H1 (cell line): ENCODE measurements around the gene TYSND1. TPM values are rescaled to one million over a fixed set of nuclear protein-coding genes. Genes with fewer than 3 reads are reported as not detected.

ENCODE experiments used
- CTCF ChIA-PET: fragments of 300-600 bp; sonication (Branson Sonifier 250); formaldehyde crosslinking; loops from one replicate; lab custom pipeline; 2021; ENCODE audit not compliant: partially characterized antibody; lab: Charles Lee
- POLR2A ChIA-PET: fragments of 300-600 bp; sonication (Branson Sonifier 250); formaldehyde crosslinking; loops from one replicate; lab custom pipeline; 2021; ENCODE audit warnings: inconsistent platforms; ENCODE audit not compliant: partially characterized antibody; lab: Charles Lee
- DNase-seq, 2 experiments: peaks; one replicate each; pipeline versions ENCODE4 v3.0.0 to v3.0.0-alpha.2; 2010 to 2022; ENCODE audit warnings: low spot score in 2 of 2, low read depth in 1 of 2, mixed read lengths in 1 of 2
- FAIRE-seq: peaks from 2 replicates; lab custom pipeline; 2011; peaks lifted over from hg19 to GRCh38; lab: Jason Lieb, UNC
- H2AFZ ChIP-seq: 2 replicates; pipeline ENCODE4 v1.8.1; 2012; ENCODE audit warnings: low read length, inconsistent platforms
- H2AK5ac ChIP-seq: 2 replicates; pipeline ENCODE4 v1.6.1; 2013; ENCODE audit warnings: low read depth, low read length
- H2BK120ac ChIP-seq: replicated peaks from 2 replicates; pipeline ENCODE3; 2013; ENCODE audit warnings: low read depth, low read length, inconsistent platforms
- H2BK12ac ChIP-seq: 2 replicates; pipeline ENCODE4 v1.6.1; 2013; ENCODE audit warnings: low read depth, low read length
- H2BK15ac ChIP-seq: 2 replicates; pipeline ENCODE4 v1.6.1; 2013; ENCODE audit warnings: low read length
- H2BK20ac ChIP-seq: 2 replicates; pipeline ENCODE4 v1.6.1; 2013; ENCODE audit warnings: low read length
- H2BK5ac ChIP-seq: 2 replicates; pipeline ENCODE4 v1.6.1; 2013; ENCODE audit warnings: low read depth, low read length
- H3K14ac ChIP-seq: 2 replicates; pipeline ENCODE4 v1.6.1; 2013; ENCODE audit warnings: inconsistent platforms; ENCODE audit not compliant: insufficient read length
- H3K18ac ChIP-seq: 2 replicates; pipeline ENCODE4 v1.6.1; 2013; ENCODE audit warnings: low read length; ENCODE audit errors: extremely low read depth
- H3K23ac ChIP-seq: 2 replicates; pipeline ENCODE4 v1.6.1; 2013; ENCODE audit warnings: inconsistent platforms; ENCODE audit not compliant: insufficient read length
- H3K23me2 ChIP-seq: 2 replicates; pipeline ENCODE4 v1.6.1; 2013; ENCODE audit warnings: low read depth, low read length
- H3K27ac ChIP-seq: 2 replicates; pipeline ENCODE4 v1.6.1; 2011; ENCODE audit warnings: low read depth, low read length, inconsistent platforms
- H3K27me3 ChIP-seq, 4 experiments: replicated peaks in 1 of 4; 1 replicate in 1 of 4; 2 replicates in 3 of 4; pipeline versions ENCODE4 v1.6.1 to v1.8.1; 2011 to 2013; ENCODE audit warnings: low read length in 3 of 4, mild to moderate bottlenecking in 3 of 4, inconsistent platforms in 2 of 4, mixed read lengths in 2 of 4, moderate library complexity in 1 of 4; ENCODE audit not compliant: control insufficient read depth in 3 of 4, insufficient read depth in 3 of 4; ENCODE audit errors: extremely low read depth in 1 of 4
- H3K36me3 ChIP-seq, 4 experiments: 2 replicates each; pipeline versions ENCODE4 v1.6.1 to v1.8.1; 2011 to 2013; ENCODE audit warnings: mild to moderate bottlenecking in 4 of 4, low read length in 3 of 4, moderate library complexity in 2 of 4, control low read depth in 1 of 4, inconsistent platforms in 1 of 4; ENCODE audit not compliant: insufficient read depth in 4 of 4, control insufficient read depth in 2 of 4
- H3K4ac ChIP-seq: replicated peaks from 2 replicates; pipeline ENCODE3; 2013; ENCODE audit warnings: low read length, low read depth, mixed read lengths, inconsistent platforms; ENCODE audit not compliant: insufficient read length
- H3K4me1 ChIP-seq, 4 experiments: replicated peaks in 1 of 4; 1 replicate in 1 of 4; 2 replicates in 3 of 4; pipeline versions ENCODE4 v1.6.1 to v1.8.1; 2011 to 2013; ENCODE audit warnings: low read length in 3 of 4, inconsistent platforms in 2 of 4, mixed read lengths in 1 of 4; ENCODE audit not compliant: insufficient read depth in 4 of 4, control insufficient read depth in 3 of 4
- H3K4me2 ChIP-seq, 2 experiments: 2 replicates each; pipeline versions ENCODE4 v1.6.1 to v1.8.1; 2011 to 2013; ENCODE audit warnings: low read depth in 2 of 2, low read length in 2 of 2, control low read depth in 1 of 2, inconsistent platforms in 1 of 2, mild to moderate bottlenecking in 1 of 2; ENCODE audit not compliant: insufficient read depth in 1 of 2
- H3K4me3 ChIP-seq, 4 experiments: fragments of 200-600, 300-600 bp in 1 of 4; sonication (generic), shearing (Covaris generic), sonication (Bioruptor Twin) in 1 of 4; 2 replicates each; pipeline versions ENCODE4 v1.5.1 to v1.8.1; 2011 to 2016; ENCODE audit warnings: low read length in 4 of 4, low read depth in 3 of 4, control low read depth in 2 of 4, inconsistent platforms in 2 of 4, mild to moderate bottlenecking in 2 of 4, mixed read lengths in 1 of 4, moderate library complexity in 1 of 4; ENCODE audit not compliant: insufficient read depth in 2 of 4; ENCODE audit errors: extremely low read depth in 1 of 4
- H3K56ac ChIP-seq: replicated peaks from 2 replicates; pipeline ENCODE3; 2013; ENCODE audit warnings: low read depth, mild to moderate bottlenecking, mixed read lengths, low read length, inconsistent platforms; ENCODE audit not compliant: insufficient read length
- H3K79me1 ChIP-seq: 2 replicates; pipeline ENCODE4 v1.6.1; 2013; ENCODE audit warnings: low read depth, low read length, control low read depth
- H3K79me2 ChIP-seq, 2 experiments: 2 replicates each; pipeline versions ENCODE4 v1.6.1 to v1.8.1; 2012 to 2013; ENCODE audit warnings: low read length in 2 of 2, mild to moderate bottlenecking in 2 of 2, inconsistent platforms in 1 of 2; ENCODE audit not compliant: insufficient read depth in 2 of 2, control insufficient read depth in 1 of 2
- H3K9ac ChIP-seq, 4 experiments: replicated peaks in 1 of 4; 1 replicate in 1 of 4; 2 replicates in 3 of 4; pipeline versions ENCODE4 v1.6.1 to v1.8.1; 2011 to 2013; ENCODE audit warnings: low read depth in 3 of 4, low read length in 3 of 4, control low read depth in 2 of 4, mild to moderate bottlenecking in 2 of 4, moderate library complexity in 2 of 4, inconsistent platforms in 1 of 4; ENCODE audit errors: extremely low read depth in 1 of 4
- H3K9me3 ChIP-seq, 2 experiments: 2 replicates each; pipeline versions ENCODE4 v1.6.1 to v1.8.1; 2012 to 2013; ENCODE audit warnings: mild to moderate bottlenecking in 2 of 2, moderate library complexity in 2 of 2, control low read depth in 1 of 2, inconsistent platforms in 1 of 2, low read depth in 1 of 2, low read length in 1 of 2, mixed read lengths in 1 of 2; ENCODE audit not compliant: insufficient read depth in 2 of 2
- H4K20me1 ChIP-seq, 2 experiments: replicated peaks in 1 of 2; 2 replicates each; pipeline versions ENCODE3 to v1.8.1; 2011 to 2013; ENCODE audit warnings: inconsistent platforms in 2 of 2, low read length in 2 of 2, mild to moderate bottlenecking in 1 of 2; ENCODE audit not compliant: insufficient read depth in 2 of 2, control insufficient read depth in 1 of 2
- H4K5ac ChIP-seq: 2 replicates; pipeline ENCODE4 v1.6.1; 2013; ENCODE audit warnings: low read length, low read depth, mixed read lengths, inconsistent platforms; ENCODE audit not compliant: insufficient read length
- H4K8ac ChIP-seq: 2 replicates; pipeline ENCODE4 v1.8.0; 2013; ENCODE audit warnings: mild to moderate bottlenecking, moderate library complexity, low read length, inconsistent platforms; ENCODE audit not compliant: insufficient read depth; ENCODE audit errors: extremely low read depth
- H4K91ac ChIP-seq: replicated peaks from 2 replicates; pipeline ENCODE3; 2013; ENCODE audit warnings: low read length, mixed read lengths, inconsistent platforms; ENCODE audit not compliant: insufficient read length
- BACH1 ChIP-seq: IDR thresholded peaks from 2 replicates; pipeline ENCODE4 v1.6.1; 2012; ENCODE audit warnings: low read length, improper control_type of control experiment
- CREB1 ChIP-seq: IDR thresholded peaks from 2 replicates; pipeline ENCODE4 v1.6.1; 2012; ENCODE audit warnings: inconsistent platforms
- EGR1 ChIP-seq: IDR thresholded peaks from 2 replicates; pipeline ENCODE4 v1.6.1; 2011; ENCODE audit warnings: low read depth, low read length, borderline replicate concordance
- GTF2F1 ChIP-seq: IDR thresholded peaks from 2 replicates; pipeline ENCODE4 v1.6.1; 2012; ENCODE audit warnings: low read depth, low read length, improper control_type of control experiment, borderline replicate concordance
- HDAC6 ChIP-seq: IDR thresholded peaks from one replicate; pipeline ENCODE4 v1.7.1; 2012; ENCODE audit warnings: low read depth, mild to moderate bottlenecking, inconsistent platforms, low read length, moderate library complexity
- JUN ChIP-seq: IDR thresholded peaks from 2 replicates; pipeline ENCODE4 v1.6.1; 2011; ENCODE audit warnings: low read depth, mild to moderate bottlenecking, improper control_type of control experiment, low read length
- POLR2AphosphoS5 ChIP-seq: IDR thresholded peaks from 2 replicates; pipeline ENCODE4 v1.6.1; 2011; ENCODE audit warnings: low read depth, low read length
- RBBP5 ChIP-seq: IDR thresholded peaks from 2 replicates; pipeline ENCODE4 v1.7.1; 2012; ENCODE audit warnings: low read depth, mild to moderate bottlenecking, inconsistent platforms, low read length, moderate library complexity, borderline replicate concordance
- RNF2 ChIP-seq: fragments of 200-900, 300-1000 bp; sonication (generic); IDR thresholded peaks from 2 replicates; pipeline ENCODE4 v1.7.1; 2016; ENCODE audit warnings: borderline replicate concordance, low read depth, mild to moderate bottlenecking, antibody characterized with exemption, low read length; ENCODE audit not compliant: poor library complexity, severe bottlenecking; ENCODE audit errors: missing control alignments
- SAP30 ChIP-seq: fragments of 300-600 bp; sonication (generic); IDR thresholded peaks from 2 replicates; pipeline ENCODE4 v1.7.1; 2012; ENCODE audit warnings: low read length, moderate library complexity, mild to moderate bottlenecking, inconsistent platforms; ENCODE audit not compliant: insufficient read depth, insufficient replicate concordance
- SIRT6 ChIP-seq: IDR thresholded peaks from one replicate; pipeline ENCODE4 v1.7.1; 2012; ENCODE audit warnings: low read length, inconsistent platforms
- SP2 ChIP-seq: IDR thresholded peaks from 2 replicates; pipeline ENCODE4 v1.6.1; 2012; ENCODE audit warnings: mild to moderate bottlenecking, low read length, inconsistent platforms
- SP4 ChIP-seq: IDR thresholded peaks from 2 replicates; pipeline ENCODE4 v1.6.1; 2012; ENCODE audit warnings: low read length, inconsistent platforms
- SRF ChIP-seq: IDR thresholded peaks from 2 replicates; pipeline ENCODE4 v1.6.1; 2011; ENCODE audit warnings: mild to moderate bottlenecking, low read depth, low read length, moderate library complexity
- WGBS, 2 experiments: shearing (Covaris generic) in 1 of 2; methylation state at CpG; one replicate each; pipeline versions ENCODE4 v1.1.6 to v1.1.7; 2013 to 2015; ENCODE audit warnings: low lambda C conversion rate in 2 of 2, mixed read lengths in 2 of 2, inconsistent platforms in 1 of 2, low coverage in 1 of 2, missing lambda C conversion rate in 1 of 2; ENCODE audit not compliant: insufficient replicate concordance in 2 of 2, insufficient coverage in 1 of 2, insufficient read length in 1 of 2; ENCODE audit errors: extremely low coverage in 1 of 2, missing lambda C conversion rate in 1 of 2; 5-methylcytosine and 5-hydroxymethylcytosine counted together
- polyA plus RNA-seq, 7 experiments: library from polyadenylated mRNA; depleted of rRNA in 3 of 7; stranded (reverse) in 5 of 7; unstranded in 2 of 7; fragments of >200 nt in 5 of 7; fragments of 200-250 nt in 2 of 7; gene quantifications; 1 replicate in 5 of 7; 2 replicates in 1 of 7; 4 replicates in 1 of 7; pipeline versions ENCODE4 v1.2.1 to v1.2.3, GENCODE V29; 2011 to 2013; ENCODE audit warnings: missing spikeins in 2 of 7, mixed read lengths in 2 of 7
- total RNA-seq: library from RNA; stranded (reverse); fragmentation: NEBNext Ultra II Directional; extraction: Animal tissue kit (Norgen Biotek cat#: 25700); gene quantifications from 2 replicates; pipeline ENCODE4 v1.2.1, GENCODE V29; 2021
- TF ChIP-seq, protein P1 (sequence below): IDR thresholded peaks from 2 replicates; pipeline ENCODE4 v1.6.1; 2012; ENCODE audit warnings: inconsistent platforms

Gene TYSND1
- total and polyA plus RNA-seq, 2 of the 8 experiments (the other 6 are each of a cell fraction or from before 2014, with no cell fraction given) = 11.9 to 15.0 TPM

DNA sequence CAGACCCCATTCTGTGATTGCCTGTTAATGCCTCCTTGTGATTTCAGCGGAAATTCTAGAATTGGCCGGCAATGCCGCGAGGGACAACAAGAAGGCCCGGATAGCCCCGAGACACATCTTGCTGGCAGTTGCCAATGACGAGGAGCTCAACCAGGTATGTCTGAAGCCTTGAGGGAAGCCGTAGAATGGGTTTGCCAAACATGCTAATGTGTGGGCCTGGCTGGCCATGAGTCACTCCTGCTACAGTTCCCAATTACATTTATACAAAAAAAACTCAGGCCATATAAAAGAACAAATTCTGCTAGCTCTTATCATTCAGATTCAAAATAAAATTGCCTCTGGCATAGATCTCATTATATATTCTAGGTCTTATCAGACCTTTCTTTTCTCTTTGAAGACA, 56.5 kb downstream of the TYSND1 start:
- POLR2A ChIA-PET = no interaction called here
- no peak for FAIRE-seq

More for the DNA sequence above, 56.5 kb downstream of the TYSND1 start:
- Histone ChIP-seq H2BK12ac (no peak overlapping the region), H3K18ac (no peak overlapping the region), H3K27me3 (no peaks in the 10 kb centered on the region), H3K23me2 (no peaks in the 10 kb centered on the region), H2AFZ (no peak overlapping the region), H3K9ac (no peak overlapping the region), H2BK120ac (no peak overlapping the region), H3K9me3 (no peaks in the 10 kb centered on the region), H2BK20ac (no peak overlapping the region), H4K91ac (no peak overlapping the region), H3K23ac (no peak overlapping the region), H2BK5ac (no peak overlapping the region), H3K79me1 (no peaks in the 10 kb centered on the region), H3K56ac (no peak overlapping the region), H3K79me2 (no peaks in the 10 kb centered on the region), H3K4me2 (no peak overlapping the region), H3K4me3 (no peak overlapping the region), H2AK5ac (no peak overlapping the region), H3K4me1 (no peaks in the 10 kb centered on the region; a peak in 1 of 7 replicates), H3K36me3 (no peaks in the 10 kb centered on the region), H2BK15ac (no peak overlapping the region), H3K14ac (no peak overlapping the region), H3K4ac (no peak overlapping the region), H3K27ac (no peak overlapping the region), H4K8ac (no peak overlapping the region), H4K5ac (no peak overlapping the region), H4K20me1 (peaks cover under 1 to 2% of the 10 kb centered on the region in 2 experiments)
- 94% methylated on average over 8 of the region's 8 CpGs; no CpG with 5 or more reads in 1 of the 2 experiments for WGBS, 2 experiments
- no peak for TF ChIP-seq SP2
- TF ChIP-seq, protein P1, sequence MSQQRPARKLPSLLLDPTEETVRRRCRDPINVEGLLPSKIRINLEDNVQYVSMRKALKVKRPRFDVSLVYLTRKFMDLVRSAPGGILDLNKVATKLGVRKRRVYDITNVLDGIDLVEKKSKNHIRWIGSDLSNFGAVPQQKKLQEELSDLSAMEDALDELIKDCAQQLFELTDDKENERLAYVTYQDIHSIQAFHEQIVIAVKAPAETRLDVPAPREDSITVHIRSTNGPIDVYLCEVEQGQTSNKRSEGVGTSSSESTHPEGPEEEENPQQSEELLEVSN = no peak
- TF ChIP-seq GTF2F1 = no peak
- no peak for TF ChIP-seq RNF2
- TF ChIP-seq POLR2AphosphoS5 = no peak
- no peak for TF ChIP-seq CREB1
- TF ChIP-seq BACH1 = no peak
- no peak for TF ChIP-seq HDAC6
- TF ChIP-seq SP4 = no peak
- TF ChIP-seq SRF = no peak
- TF ChIP-seq JUN = no peak
- TF ChIP-seq SAP30 = no peak
- no peak for TF ChIP-seq EGR1
- TF ChIP-seq RBBP5 = no peak
- no peak for TF ChIP-seq SIRT6
- no peak for DNase-seq
- CTCF ChIA-PET = interaction anchor here (0.9 to 9.6 kb wide), 6 partner anchors 9 to 132 kb away, joined by 3 to 90 read pairs (median 4); no protein-coding TSS in a partner anchor
